Parathyroid adenoma (tissue), 2 donors: ENCODE results near the gene ADISSP.

Source experiments
- H2AFZ ChIP-seq: fragments of 300-600 bp; sonication (generic); one replicate; pipeline ENCODE4 v1.7.0; 2017; ENCODE audit warnings: antibody characterized with exemption, mild to moderate bottlenecking
- H3K27ac ChIP-seq: fragments of 300-600 bp; sonication (generic); one replicate; pipeline ENCODE4 v1.7.0; 2017
- H3K27me3 ChIP-seq: fragments of 300-600 bp; sonication (generic); one replicate; pipeline ENCODE4 v1.7.0; 2017; ENCODE audit warnings: low read length; ENCODE audit not compliant: control insufficient read depth, insufficient read depth
- H3K36me3 ChIP-seq: fragments of 300-600 bp; sonication (generic); one replicate; pipeline ENCODE4 v1.7.0; 2017; ENCODE audit warnings: low read length; ENCODE audit not compliant: control insufficient read depth, insufficient read depth
- H3K4me1 ChIP-seq: fragments of 300-600 bp; sonication (generic); one replicate; pipeline ENCODE4 v1.7.0; 2017; ENCODE audit warnings: control low read depth
- H3K4me2 ChIP-seq: fragments of 300-600 bp; sonication (generic); one replicate; pipeline ENCODE4 v1.7.0; 2017; ENCODE audit warnings: low read length
- H3K4me3 ChIP-seq: fragments of 300-600 bp; sonication (generic); one replicate; pipeline ENCODE4 v1.7.0; 2017; ENCODE audit warnings: low read depth, low read length
- H3K79me2 ChIP-seq: fragments of 300-600 bp; sonication (generic); one replicate; pipeline ENCODE4 v1.7.0; 2017; ENCODE audit warnings: control low read depth
- H3K9ac ChIP-seq: fragments of 300-600 bp; sonication (generic); one replicate; pipeline ENCODE4 v1.7.0; 2017; ENCODE audit warnings: mild to moderate bottlenecking
- H3K9me3 ChIP-seq: fragments of 300-600 bp; sonication (generic); one replicate; pipeline ENCODE4 v1.7.0; 2017; ENCODE audit warnings: low read length; ENCODE audit not compliant: control insufficient read depth
- CTCF ChIP-seq: fragments of 300-600 bp; sonication (generic); IDR thresholded peaks from one replicate; pipeline ENCODE4 v1.7.0; 2017; ENCODE audit warnings: antibody characterized with exemption, mild to moderate bottlenecking
- donor health status: primary hyperparathyroidism.

ADISSP gene

GRCh38 chr20:3801846-3802245 lies 34.3 kb upstream of the ADISSP start:
- no peaks in the 10 kb centered on the region for H3K27me3 ChIP-seq
- H3K36me3 ChIP-seq = no peaks in the 10 kb centered on the region
- no peak for TF ChIP-seq CTCF
- H3K79me2 ChIP-seq = peaks cover 3% of the 10 kb centered on the region
- no peak overlapping the region for H3K4me3 ChIP-seq
- no peak overlapping the region for H2AFZ ChIP-seq
- no peak overlapping the region for H3K4me2 ChIP-seq
- H3K27ac ChIP-seq = no peak overlapping the region
- H3K4me1 ChIP-seq = peaks cover 22% of the 10 kb centered on the region
- H3K9ac ChIP-seq = no peak overlapping the region
- no peaks in the 10 kb centered on the region for H3K9me3 ChIP-seq

GRCh38 chr20:3801299-3801698 lies 33.7 kb upstream of the ADISSP start:
- no peak for TF ChIP-seq CTCF
- H3K9me3 ChIP-seq = no peaks in the 10 kb centered on the region
- H3K36me3 ChIP-seq = no peaks in the 10 kb centered on the region
- H2AFZ ChIP-seq = no peak overlapping the region
- H3K79me2 ChIP-seq = peaks cover 3% of the 10 kb centered on the region
- no peak overlapping the region for H3K4me3 ChIP-seq
- no peak overlapping the region for H3K4me2 ChIP-seq
- H3K4me1 ChIP-seq = peaks cover 17% of the 10 kb centered on the region
- no peaks in the 10 kb centered on the region for H3K27me3 ChIP-seq
- no peak overlapping the region for H3K9ac ChIP-seq
- no peak overlapping the region for H3K27ac ChIP-seq

GRCh38 chr20:3800878-3801260 lies 33.3 kb upstream of the ADISSP start:
- H3K9me3 ChIP-seq = no peaks in the 10 kb centered on the region
- no peak overlapping the region for H3K4me3 ChIP-seq
- H3K27ac ChIP-seq = no peak overlapping the region
- peaks cover 3% of the 10 kb centered on the region for H3K79me2 ChIP-seq
- H3K4me1 ChIP-seq = peaks cover 13% of the 10 kb centered on the region
- no peaks in the 10 kb centered on the region for H3K36me3 ChIP-seq
- no peak for TF ChIP-seq CTCF
- no peak overlapping the region for H3K9ac ChIP-seq
- H3K4me2 ChIP-seq = no peak overlapping the region
- no peaks in the 10 kb centered on the region for H3K27me3 ChIP-seq
- no peak overlapping the region for H2AFZ ChIP-seq

- H3K9ac ChIP-seq = no peak overlapping the region
- H3K27ac ChIP-seq = peak overlapping the region; percentile 32
- no peaks in the 10 kb centered on the region for H3K9me3 ChIP-seq
- H2AFZ ChIP-seq = no peak overlapping the region
- H3K36me3 ChIP-seq = no peaks in the 10 kb centered on the region
- no peak overlapping the region for H3K4me3 ChIP-seq
- no peak overlapping the region for H3K4me2 ChIP-seq
- no peak for TF ChIP-seq CTCF
- peaks cover 3% of the 10 kb centered on the region for H3K79me2 ChIP-seq
- peaks cover 10% of the 10 kb centered on the region for H3K4me1 ChIP-seq
- H3K27me3 ChIP-seq = no peaks in the 10 kb centered on the region
Observed at GRCh38 chr20:3800256-3800877, 32.8 kb upstream of the ADISSP start.

- H3K36me3 ChIP-seq = no peaks in the 10 kb centered on the region
- no peak overlapping the region for H2AFZ ChIP-seq
- H3K4me2 ChIP-seq = no peak overlapping the region
- peaks cover 10% of the 10 kb centered on the region for H3K4me1 ChIP-seq
- H3K9ac ChIP-seq = no peak overlapping the region
- peaks cover 3% of the 10 kb centered on the region for H3K79me2 ChIP-seq
- no peak for TF ChIP-seq CTCF
- no peaks in the 10 kb centered on the region for H3K9me3 ChIP-seq
- H3K4me3 ChIP-seq = no peak overlapping the region
- H3K27me3 ChIP-seq = no peaks in the 10 kb centered on the region
- H3K27ac ChIP-seq = no peak overlapping the region
Observed at GRCh38 chr20:3798908-3799248, 31.3 kb upstream of the ADISSP start.
